Astrocyte (in vitro differentiated cells and primary cell): ENCODE measurements around the gene FAM13A.

Experiments
- EZH2 ChIP-seq: IDR thresholded peaks from 2 replicates; pipeline ENCODE4 v1.6.1; 2012; ENCODE audit warnings: mild to moderate bottlenecking, low read length, inconsistent platforms; ENCODE audit not compliant: insufficient read depth
- TF ChIP-seq, protein P1 (sequence below): IDR thresholded peaks from 2 replicates; pipeline ENCODE4 v1.5.1; 2011; ENCODE audit warnings: low read depth, mild to moderate bottlenecking, inconsistent platforms, low read length, moderate library complexity; ENCODE audit not compliant: insufficient read depth

- TF ChIP-seq, protein P1, sequence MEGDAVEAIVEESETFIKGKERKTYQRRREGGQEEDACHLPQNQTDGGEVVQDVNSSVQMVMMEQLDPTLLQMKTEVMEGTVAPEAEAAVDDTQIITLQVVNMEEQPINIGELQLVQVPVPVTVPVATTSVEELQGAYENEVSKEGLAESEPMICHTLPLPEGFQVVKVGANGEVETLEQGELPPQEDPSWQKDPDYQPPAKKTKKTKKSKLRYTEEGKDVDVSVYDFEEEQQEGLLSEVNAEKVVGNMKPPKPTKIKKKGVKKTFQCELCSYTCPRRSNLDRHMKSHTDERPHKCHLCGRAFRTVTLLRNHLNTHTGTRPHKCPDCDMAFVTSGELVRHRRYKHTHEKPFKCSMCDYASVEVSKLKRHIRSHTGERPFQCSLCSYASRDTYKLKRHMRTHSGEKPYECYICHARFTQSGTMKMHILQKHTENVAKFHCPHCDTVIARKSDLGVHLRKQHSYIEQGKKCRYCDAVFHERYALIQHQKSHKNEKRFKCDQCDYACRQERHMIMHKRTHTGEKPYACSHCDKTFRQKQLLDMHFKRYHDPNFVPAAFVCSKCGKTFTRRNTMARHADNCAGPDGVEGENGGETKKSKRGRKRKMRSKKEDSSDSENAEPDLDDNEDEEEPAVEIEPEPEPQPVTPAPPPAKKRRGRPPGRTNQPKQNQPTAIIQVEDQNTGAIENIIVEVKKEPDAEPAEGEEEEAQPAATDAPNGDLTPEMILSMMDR, result no peak
- no peak for TF ChIP-seq EZH2
These were observed 128.1 kb downstream of the FAM13A start for GRCh38 chr4:88928852-88929251.
